ENCODE results near the gene SLC35B2.

The SLC35B2 gene

DNA sequence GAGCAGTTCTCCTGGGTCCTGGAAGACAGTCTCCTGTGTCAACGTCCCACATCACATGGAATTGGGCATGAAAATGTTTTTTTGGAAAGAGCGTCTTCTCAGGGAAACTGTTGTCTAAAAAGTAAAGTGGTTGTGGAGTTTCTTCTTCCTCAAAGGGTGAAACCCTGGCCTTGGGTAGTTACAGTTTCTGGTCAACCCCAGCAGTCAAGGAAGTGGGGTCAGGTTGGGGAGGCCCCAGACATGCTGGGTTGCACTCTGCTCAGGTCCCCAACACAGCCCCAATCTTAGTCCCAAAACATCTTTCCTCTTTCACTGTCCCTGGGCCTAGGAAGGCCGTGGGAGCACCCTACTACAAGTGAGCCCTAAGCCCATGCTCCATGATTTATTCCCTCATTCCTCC lies 9.0 kb upstream of the SLC35B2 start:
- DNase-seq = no peak

DNA sequence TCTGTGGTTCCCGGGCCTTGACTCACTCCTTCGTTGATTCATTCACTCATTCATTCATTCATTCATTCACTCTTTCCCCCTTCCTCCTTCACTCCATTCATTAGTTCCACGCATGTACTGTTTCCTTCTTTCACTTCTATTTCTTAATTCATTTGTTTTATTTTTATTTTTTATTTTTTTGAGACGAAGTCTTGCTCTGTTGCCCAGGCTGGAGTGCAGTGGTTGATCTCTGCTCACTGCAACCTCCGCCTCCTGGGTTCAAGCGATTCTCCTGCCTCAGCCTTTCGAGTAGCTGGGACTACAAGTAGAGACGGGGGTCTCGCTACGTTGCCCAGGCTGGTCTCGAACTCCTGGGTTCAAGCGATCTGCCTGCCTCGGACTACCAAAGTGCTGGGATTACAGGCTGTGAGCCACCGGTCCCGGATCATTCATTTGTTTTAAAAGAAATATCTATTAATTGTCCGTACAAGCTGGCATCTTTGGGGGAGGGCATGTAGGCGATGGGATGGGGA lies 8.4 kb upstream of the SLC35B2 start:
- no peak for DNase-seq

GRCh38 chr6:44265007-44265721 lies 7.8 kb upstream of the SLC35B2 start, which contains the start of gene NFKBIE:
NFKBIE (minus strand) TSS chr6:44265551; CDS start chr6:44265346, 205 bp downstream.
- peak; percentile 94 for DNase-seq

GRCh38 chr6:44264154-44265006 lies 7.1 kb upstream of the SLC35B2 start:
- no peak for DNase-seq

- DNase-seq = peak; percentile 71
These were observed 6.2 kb upstream of the SLC35B2 start for GRCh38 chr6:44263354-44264100.

- DNase-seq = no peak
These were observed 5.4 kb upstream of the SLC35B2 start for GRCh38 chr6:44262467-44263353.

GRCh38 chr6:44261581-44261980 lies 4.3 kb upstream of the SLC35B2 start:
- no peak for DNase-seq

- DNase-seq = no peak
These were observed 3.3 kb upstream of the SLC35B2 start for GRCh38 chr6:44260451-44261297.

- DNase-seq = no peak
These were observed 2.7 kb upstream of the SLC35B2 start for GRCh38 chr6:44260011-44260410.

DNA sequence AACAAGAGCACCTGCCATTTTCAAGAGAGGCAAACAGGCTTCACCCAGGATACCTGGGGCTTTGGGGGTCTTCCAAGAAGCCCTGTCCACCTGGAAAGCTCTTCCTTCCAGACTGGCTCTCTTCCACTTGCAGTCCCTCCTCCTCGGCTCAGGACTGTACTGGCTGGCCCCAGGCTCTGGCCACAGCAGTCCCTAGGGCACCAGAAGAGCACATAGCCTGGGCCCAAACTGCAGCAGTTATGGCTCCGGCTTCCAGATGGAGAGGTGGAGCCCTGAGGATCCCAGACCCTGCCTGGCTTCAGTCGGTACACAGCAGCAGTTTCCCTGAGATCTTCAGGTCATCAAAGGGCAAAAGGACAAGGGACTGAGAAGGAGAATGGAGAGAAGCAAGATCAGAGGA lies 1.6 kb upstream of the SLC35B2 start:
- no peak for DNase-seq

DNA sequence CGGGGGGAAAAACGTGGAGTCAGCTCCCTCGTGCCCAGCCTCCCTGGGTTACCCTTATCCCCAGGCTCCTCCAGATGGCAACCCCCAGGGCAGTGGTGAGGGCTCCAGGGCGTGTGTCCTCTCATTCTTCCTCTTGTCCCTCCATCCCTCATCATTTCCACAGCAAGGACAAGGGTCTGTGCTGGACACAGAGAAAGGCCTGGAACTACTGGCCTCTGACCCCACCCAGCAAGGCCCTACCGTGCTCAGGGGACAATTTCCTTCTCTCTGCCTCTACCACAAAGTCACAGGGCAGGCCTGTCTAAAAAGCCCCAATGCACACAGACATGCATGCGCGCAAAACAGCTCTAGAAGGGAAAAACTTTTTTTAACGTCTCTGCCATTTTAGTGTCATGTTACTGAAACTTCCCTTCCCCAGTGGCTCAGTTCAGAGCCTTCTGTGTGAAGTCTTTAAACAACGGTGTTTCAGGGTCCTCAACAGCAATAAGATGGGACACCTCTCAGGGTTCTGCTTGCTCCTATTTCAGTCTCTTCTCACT lies 1.1 kb upstream of the SLC35B2 start:
- DNase-seq = no peak

GRCh38 chr6:44257753-44258324 lies 511 bp upstream of the SLC35B2 start:
- no peak for DNase-seq

DNA sequence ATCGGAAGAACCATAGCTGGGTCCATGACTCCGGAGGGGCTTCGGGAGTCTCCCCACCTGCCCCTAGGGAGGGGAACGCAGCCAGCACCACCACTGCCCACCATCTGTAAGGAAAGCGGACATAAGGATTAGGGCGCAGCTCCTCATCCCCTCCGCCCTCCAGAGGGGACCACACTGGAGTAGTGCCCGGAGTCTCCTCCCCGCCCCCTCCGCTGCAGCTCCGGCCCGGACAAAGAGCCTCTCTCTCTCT lies 628 bp downstream of the SLC35B2 start:
- no peak for DNase-seq

- DNase-seq = no peak
These were observed 1.2 kb downstream of the SLC35B2 start for GRCh38 chr6:44255871-44256774.

DNA sequence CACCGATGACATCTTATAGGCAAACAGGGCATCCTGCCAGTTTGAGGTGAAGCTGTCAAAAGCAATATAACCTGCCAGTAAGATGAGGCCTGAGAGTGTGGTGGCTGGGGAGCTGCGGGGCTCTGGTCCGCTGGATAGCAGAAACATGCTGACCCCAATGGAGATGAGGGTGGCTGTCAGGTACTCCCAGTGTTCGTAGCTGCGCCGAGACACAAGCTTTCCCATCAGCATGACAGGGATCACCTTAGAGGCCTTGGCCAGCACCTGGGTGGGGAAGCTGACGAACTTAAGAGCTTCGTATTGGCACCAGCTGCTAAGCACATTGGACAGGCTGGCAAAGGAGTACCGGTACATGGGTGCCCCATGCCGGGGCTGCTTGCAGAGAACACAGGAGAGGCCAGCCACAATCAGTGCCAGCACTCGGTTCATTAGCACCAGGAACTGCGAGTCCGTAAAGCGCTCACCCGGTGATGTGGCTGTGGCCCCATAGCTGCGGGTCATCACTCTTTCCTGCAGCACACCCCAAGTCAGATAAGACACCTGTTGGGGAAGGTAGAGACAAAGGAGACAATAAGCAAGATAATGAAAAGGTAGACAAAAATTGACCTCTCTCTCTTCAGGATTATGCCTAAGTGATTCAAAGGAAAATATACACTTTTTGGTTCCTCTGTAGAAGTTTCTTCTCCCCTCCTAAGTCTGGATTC lies 2.1 kb downstream of the SLC35B2 start:
- DNase-seq = peak; percentile 49

GRCh38 chr6:44254191-44255104 lies 2.9 kb downstream of the SLC35B2 start:
- DNase-seq = peak; percentile 40

DNA sequence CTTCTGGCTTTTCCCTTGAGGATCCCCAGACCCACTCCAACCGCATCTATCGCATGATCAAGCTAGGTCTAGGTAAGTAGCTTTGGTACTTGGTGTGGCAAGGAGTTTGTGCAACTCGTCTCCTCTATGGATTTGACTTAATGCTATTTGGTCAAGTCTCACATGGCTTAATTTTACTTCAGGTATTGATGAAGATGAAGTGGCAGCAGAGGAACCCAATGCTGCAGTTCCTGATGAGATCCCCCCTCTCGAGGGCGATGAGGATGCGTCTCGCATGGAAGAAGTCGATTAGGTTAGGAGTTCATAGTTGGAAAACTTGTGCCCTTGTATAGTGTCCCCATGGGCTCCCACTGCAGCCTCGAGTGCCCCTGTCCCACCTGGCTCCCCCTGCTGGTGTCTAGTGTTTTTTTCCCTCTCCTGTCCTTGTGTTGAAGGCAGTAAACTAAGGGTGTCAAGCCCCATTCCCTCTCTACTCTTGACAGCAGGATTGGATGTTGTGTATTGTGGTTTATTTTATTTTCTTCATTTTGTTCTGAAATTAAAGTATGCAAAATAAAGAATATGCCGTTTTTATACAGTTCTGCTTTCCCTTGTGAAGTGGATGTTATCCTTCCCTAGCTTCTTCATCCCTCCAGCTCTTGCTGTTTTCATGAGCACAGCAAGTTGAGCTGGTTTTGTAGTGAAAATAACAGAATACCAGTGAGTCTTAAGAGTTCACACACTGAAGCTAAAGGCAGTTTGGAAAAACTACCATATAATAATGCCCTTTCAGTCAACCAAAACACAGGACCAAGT lies 3.8 kb downstream of the SLC35B2 start:
- peak; percentile 65 for DNase-seq
